SU-DHL-6 (cell line): ENCODE results near the gene ABCA4.

Experiments
- H2AFZ ChIP-seq: fragments of 200-600 bp; sonication (generic); 2 replicates; pipeline ENCODE4 v1.6.1; 2014; ENCODE audit warnings: low read depth, mild to moderate bottlenecking, moderate library complexity, mixed read lengths, antibody characterized with exemption, low read length; ENCODE audit not compliant: severe bottlenecking
- H3F3A ChIP-seq: fragments of 200-600 bp; shearing (Covaris generic); 2 replicates; pipeline ENCODE4 v1.6.0; 2016; ENCODE audit warnings: antibody characterized with exemption, mild to moderate bottlenecking; ENCODE audit not compliant: insufficient read depth
- H3K27ac ChIP-seq: fragments of 200-600 bp; sonication (generic); 2 replicates; pipeline ENCODE4 v1.5.1; 2016; ENCODE audit warnings: low read depth, mild to moderate bottlenecking, low read length, moderate library complexity, mixed read lengths
- H3K27me3 ChIP-seq: fragments of 200-600 bp; sonication (generic), shearing (Covaris generic); 2 replicates; pipeline ENCODE4 v1.6.0; 2014; ENCODE audit warnings: mild to moderate bottlenecking, low read length
- H3K36me3 ChIP-seq: fragments of 200-600 bp; sonication (generic); 2 replicates; pipeline ENCODE4 v1.6.1; 2014; ENCODE audit warnings: mild to moderate bottlenecking, low read length, mixed read lengths
- H3K4me2 ChIP-seq: fragments of 300-600, 200-600 bp; shearing (Covaris generic), sonication (generic); 2 replicates; pipeline ENCODE4 v1.6.0; 2014; ENCODE audit warnings: low read length, low read depth, mild to moderate bottlenecking; ENCODE audit not compliant: poor library complexity, severe bottlenecking
- H3K4me3 ChIP-seq: fragments of 200-600 bp; sonication (generic); 2 replicates; pipeline ENCODE4 v1.5.1; 2014; ENCODE audit warnings: antibody characterized with exemption, low read length, mild to moderate bottlenecking, mixed read lengths; ENCODE audit not compliant: insufficient read depth, poor library complexity, severe bottlenecking
- H3K79me2 ChIP-seq: fragments of 200-600 bp; sonication (generic); 2 replicates; pipeline ENCODE4 v1.6.1; 2014; ENCODE audit warnings: mild to moderate bottlenecking, low read length, moderate library complexity; ENCODE audit not compliant: insufficient read depth
- H3K9ac ChIP-seq: fragments of 200-600 bp; sonication (generic); 2 replicates; pipeline ENCODE4 v1.7.0; 2014; ENCODE audit warnings: mild to moderate bottlenecking, low read length
- H3K9me2 ChIP-seq: fragments of 200-600 bp; sonication (generic); replicated peaks from 2 replicates; pipeline ENCODE4 v1.6.1; 2014; ENCODE audit warnings: low read length; ENCODE audit not compliant: insufficient read depth
- H3K9me3 ChIP-seq: fragments of 200-600 bp; sonication (generic); 2 replicates; pipeline ENCODE4 v1.6.1; 2014; ENCODE audit warnings: low read length, mixed read lengths; ENCODE audit not compliant: insufficient read depth
- H4K20me1 ChIP-seq: fragments of 200-600 bp; sonication (generic); 2 replicates; pipeline ENCODE4 v1.6.1; 2014; ENCODE audit warnings: low read depth, mild to moderate bottlenecking, antibody characterized with exemption, low read length, moderate library complexity, mixed read lengths
- CTCF ChIP-seq: fragments of 200-600 bp; sonication (generic); IDR thresholded peaks from one replicate; pipeline ENCODE4 v1.5.1; 2017; ENCODE audit warnings: antibody characterized with exemption, mild to moderate bottlenecking, low read length, moderate library complexity; ENCODE audit not compliant: insufficient read depth, poor library complexity, severe bottlenecking
- EZH2phosphoT487 ChIP-seq: fragments of 200-600 bp; sonication (generic), shearing (Covaris generic); conservative IDR thresholded peaks from 2 replicates; pipeline ENCODE4 v1.6.1; 2018; ENCODE audit warnings: mild to moderate bottlenecking, antibody characterized with exemption, low read length, moderate library complexity, mixed read lengths

Gene ABCA4

GRCh38 chr1:93979040-93979717 lies 141.8 kb downstream of the ABCA4 start:
- Histone ChIP-seq H3K4me3 (no peak overlapping the region), H3K9me2 (no peaks in the 10 kb centered on the region), H3K36me3 (no peaks in the 10 kb centered on the region), H3K9ac (no peak overlapping the region), H3K27me3 (no peaks in the 10 kb centered on the region), H3K79me2 (no peaks in the 10 kb centered on the region), H2AFZ (no peak overlapping the region), H3F3A (no peaks in the 10 kb centered on the region), H3K27ac (no peak overlapping the region), H3K9me3 (no peaks in the 10 kb centered on the region), H4K20me1 (no peaks in the 10 kb centered on the region), H3K4me2 (no peak overlapping the region)
- TF ChIP-seq CTCF (no peak), EZH2phosphoT487 (no peak)

DNA sequence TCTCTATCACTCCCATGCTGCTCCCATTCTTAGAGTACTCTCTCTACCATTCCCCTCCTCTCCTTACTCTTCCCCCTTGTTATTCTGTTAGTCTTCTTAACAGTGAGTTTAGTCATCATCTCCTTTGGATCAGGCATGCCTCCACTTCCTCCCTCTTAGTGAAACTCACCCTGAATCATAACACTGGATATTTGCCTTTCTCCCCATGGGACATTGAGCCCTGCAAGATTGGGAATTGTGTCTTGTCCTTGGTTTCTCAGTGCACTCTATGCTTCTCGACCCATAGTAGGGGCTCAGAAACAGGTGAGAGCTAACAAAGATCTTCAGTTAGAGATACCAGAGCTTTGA lies 143.4 kb downstream of the ABCA4 start:
- no peaks in the 10 kb centered on the region for H3K9me2 ChIP-seq
- H4K20me1 ChIP-seq = no peaks in the 10 kb centered on the region
- H3K4me2 ChIP-seq = no peak overlapping the region
- no peak overlapping the region for H3K27ac ChIP-seq
- no peak overlapping the region for H3K4me3 ChIP-seq
- H3K79me2 ChIP-seq = no peaks in the 10 kb centered on the region
- no peaks in the 10 kb centered on the region for H3F3A ChIP-seq
- H3K9me3 ChIP-seq = no peaks in the 10 kb centered on the region
- no peak overlapping the region for H3K9ac ChIP-seq
- no peak overlapping the region for H2AFZ ChIP-seq
- H3K36me3 ChIP-seq = no peaks in the 10 kb centered on the region
- TF ChIP-seq EZH2phosphoT487 (no peak), CTCF (no peak)
- H3K27me3 ChIP-seq = no peaks in the 10 kb centered on the region

GRCh38 chr1:93976711-93977597 lies 144.0 kb downstream of the ABCA4 start:
- no peaks in the 10 kb centered on the region for H3K79me2 ChIP-seq
- H2AFZ ChIP-seq = no peak overlapping the region
- H3K9me2 ChIP-seq = no peaks in the 10 kb centered on the region
- no peaks in the 10 kb centered on the region for H3K36me3 ChIP-seq
- H3F3A ChIP-seq = no peaks in the 10 kb centered on the region
- H3K9me3 ChIP-seq = no peaks in the 10 kb centered on the region
- no peak overlapping the region for H3K4me2 ChIP-seq
- no peak overlapping the region for H3K4me3 ChIP-seq
- no peak for TF ChIP-seq CTCF
- TF ChIP-seq EZH2phosphoT487 = no peak
- no peak overlapping the region for H3K9ac ChIP-seq
- no peak overlapping the region for H3K27ac ChIP-seq
- no peaks in the 10 kb centered on the region for H3K27me3 ChIP-seq
- H4K20me1 ChIP-seq = no peaks in the 10 kb centered on the region
